ENCODE measurements around the gene RANBP10. TPM values are rescaled to one million over a fixed set of nuclear protein-coding genes. Genes with fewer than 3 reads are reported as not detected.

The RANBP10 gene
- total and polyA plus RNA-seq, 9 of the 15 experiments (the other 6 are each of a cell fraction or from before 2014, with no cell fraction given), result 0.61 to 19.3 (median 5.9) TPM

- no peaks in the 10 kb centered on the region; the same call in 1 of the 2 replicates for H3K9me3 ChIP-seq (replicated peaks; ENCODE audit: control insufficient read depth, insufficient read depth, low read depth, low read length)
- no peak for TF ChIP-seq MECOM (CRISPR knock-in tag; IDR thresholded peaks at IDR 0.05)
- TF ChIP-seq ZNF232 (CRISPR knock-in tag; IDR thresholded peaks at IDR 0.05), result no peak
- TF ChIP-seq WHSC1 (IDR thresholded peaks at IDR 0.05; ENCODE audit: low read length), result peak; percentile 40
- TF ChIP-seq NFIX (CRISPR knock-in tag; IDR thresholded peaks at IDR 0.05; ENCODE audit: low read depth), result 0 out of 2 replicates have a peak, but pooled peaks have one; percentile 10
- no peak for TF ChIP-seq SNAPC5 (CRISPR knock-in tag; IDR thresholded peaks at IDR 0.05)
- TF ChIP-seq GTF2E2 (tag; IDR thresholded peaks at IDR 0.05), result no peak
- no peak for TF ChIP-seq ATF1 (CRISPR knock-in tag; IDR thresholded peaks at IDR 0.05)
- no peak for TF ChIP-seq ATF1 (tag; IDR thresholded peaks at IDR 0.05)
- no peak for TF ChIP-seq ZEB2 (IDR thresholded peaks at IDR 0.05)
- no peak for TF ChIP-seq ZBTB17 (CRISPR knock-in tag; IDR thresholded peaks at IDR 0.05)
- no peak for TF ChIP-seq SRSF9 (IDR thresholded peaks at IDR 0.05; ENCODE audit: borderline replicate concordance, low read depth, low read length)
- no peak for TF ChIP-seq SREBF2 (CRISPR knock-in tag; IDR thresholded peaks at IDR 0.05)
- no peak for TF ChIP-seq MEF2D (tag; conservative IDR thresholded peaks at IDR 0.05; ENCODE audit: low read depth)
- no peak for TF ChIP-seq HDAC2 (IDR thresholded peaks at IDR 0.05)
- TF ChIP-seq ZNF143 (CRISPR knock-in tag; IDR thresholded peaks at IDR 0.05), result no peak
- peak; percentile 91 for TF ChIP-seq NFIC (IDR thresholded peaks at IDR 0.05)
- TF ChIP-seq NR3C1 (CRISPR knock-in tag; IDR thresholded peaks at IDR 0.05), result no peak
- TF ChIP-seq HIVEP1 (CRISPR knock-in tag; IDR thresholded peaks at IDR 0.05), result no peak
- TF ChIP-seq, protein P1, sequence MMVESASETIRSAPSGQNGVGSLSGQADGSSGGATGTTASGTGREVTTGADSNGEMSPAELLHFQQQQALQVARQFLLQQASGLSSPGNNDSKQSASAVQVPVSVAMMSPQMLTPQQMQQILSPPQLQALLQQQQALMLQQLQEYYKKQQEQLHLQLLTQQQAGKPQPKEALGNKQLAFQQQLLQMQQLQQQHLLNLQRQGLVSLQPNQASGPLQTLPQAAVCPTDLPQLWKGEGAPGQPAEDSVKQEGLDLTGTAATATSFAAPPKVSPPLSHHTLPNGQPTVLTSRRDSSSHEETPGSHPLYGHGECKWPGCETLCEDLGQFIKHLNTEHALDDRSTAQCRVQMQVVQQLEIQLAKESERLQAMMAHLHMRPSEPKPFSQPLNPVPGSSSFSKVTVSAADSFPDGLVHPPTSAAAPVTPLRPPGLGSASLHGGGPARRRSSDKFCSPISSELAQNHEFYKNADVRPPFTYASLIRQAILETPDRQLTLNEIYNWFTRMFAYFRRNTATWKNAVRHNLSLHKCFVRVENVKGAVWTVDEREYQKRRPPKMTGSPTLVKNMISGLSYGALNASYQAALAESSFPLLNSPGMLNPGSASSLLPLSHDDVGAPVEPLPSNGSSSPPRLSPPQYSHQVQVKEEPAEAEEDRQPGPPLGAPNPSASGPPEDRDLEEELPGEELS (CRISPR knock-in tag; IDR thresholded peaks at IDR 0.05; ENCODE audit: borderline replicate concordance), result no peak
- TF ChIP-seq ZFP36 (IDR thresholded peaks at IDR 0.05; ENCODE audit: low read depth, low read length, partially characterized antibody), result no peak
- TF ChIP-seq ZNF766 (CRISPR knock-in tag; conservative IDR thresholded peaks at IDR 0.05), result no peak
- no peak for TF ChIP-seq MCM2 (IDR thresholded peaks at IDR 0.05; ENCODE audit: low read depth)
- TF ChIP-seq NFATC3 (IDR thresholded peaks at IDR 0.05), result no peak
- no peak for TF ChIP-seq ZNF75A (CRISPR knock-in tag; IDR thresholded peaks at IDR 0.05)
- TF ChIP-seq HNRNPL (IDR thresholded peaks at IDR 0.05; ENCODE audit: low read depth, low read length), result no peak
- TF ChIP-seq FOS (IDR thresholded peaks at IDR 0.05; ENCODE audit: extremely low read depth, insufficient read length), result no peak
Measured at GRCh38 chr16:67782567-67783352, 23.6 kb downstream of the RANBP10 start.

More at GRCh38 chr16:67782567-67783352, 23.6 kb downstream of the RANBP10 start:
- Histone ChIP-seq H3K27me3 (ENCODE audit: control insufficient read depth in 2 of 2, insufficient read depth in 2 of 2, low read length in 2 of 2) (no peaks in the 10 kb centered on the region), H4K20me1 (replicated peaks; ENCODE audit: control insufficient read depth, insufficient read depth, low read length) (no peaks in the 10 kb centered on the region), H3K4me2 (ENCODE audit: insufficient read depth, low read length) (no peak overlapping the region), H3K27ac (ENCODE audit: extremely low read depth, low read depth, low read length) (peak overlapping the region; percentile 42; the same call in 2 of the 3 replicates), H3K4me1 (replicated peaks in 1 of 2; ENCODE audit: control insufficient read depth in 2 of 2, insufficient read depth in 2 of 2, low read length in 2 of 2) (peaks cover 24 to 25% of the 10 kb centered on the region in 2 experiments), H3K79me2 (ENCODE audit: control insufficient read depth, insufficient read depth, low read length) (peaks cover 37% of the 10 kb centered on the region), H3K9ac (ENCODE audit: insufficient read depth in 1 of 2, low read depth in 2 of 2, low read length in 2 of 2) (peak overlapping the region in 1 of 2 experiments; percentile 53; a peak in 1 of 4 replicates), H3K36me3 (ENCODE audit: control insufficient read depth, insufficient read depth, low read length) (peaks cover 10% of the 10 kb centered on the region; the same call in 2 of the 3 replicates), H2AFZ (ENCODE audit: low read depth, low read length) (no peak overlapping the region), H3K9me1 (ENCODE audit: control insufficient read depth, insufficient read depth, low read length) (peaks cover 6% of the 10 kb centered on the region), H3K4me3 (no peak overlapping the region)
- peak in 1 of 4 experiments; percentile 30 for DNase-seq (ENCODE audit: extremely low read depth in 1 of 4, low spot score in 3 of 4)
- BruUV-seq (replicated peaks), result no TSS peak
- ChIA-PET POLR2A (interaction anchor here (1.0 to 3.2 kb wide), 4 partner anchors 10 to 44 kb away, joined by 3 to 10 read pairs (median 4); no protein-coding TSS in a partner anchor), CTCF (ENCODE audit: low intra/inter-chr PET ratio) (no interaction called here)
- no peak for FAIRE-seq
- WGBS (ENCODE audit: insufficient coverage, low coverage, missing lambda C conversion rate), result 62% methylated on average over 11 of the region's 12 CpGs
- no peak for ATAC-seq
- intact Hi-C loops (cut with micrococcal nuclease) (no loop called here), in situ Hi-C loops (cut with MboI) (no loop called here)
